T-helper 9 cell (primary cell): ENCODE measurements around the gene PLXDC1.

Source experiments
- DNase-seq: peaks from one replicate; pipeline ENCODE4 v3.0.0-alpha.2; 2020

Gene PLXDC1

GRCh38 chr17:39094607-39095308 is 56.7 kb downstream of the PLXDC1 start:
- peak; percentile 16 for DNase-seq

DNA sequence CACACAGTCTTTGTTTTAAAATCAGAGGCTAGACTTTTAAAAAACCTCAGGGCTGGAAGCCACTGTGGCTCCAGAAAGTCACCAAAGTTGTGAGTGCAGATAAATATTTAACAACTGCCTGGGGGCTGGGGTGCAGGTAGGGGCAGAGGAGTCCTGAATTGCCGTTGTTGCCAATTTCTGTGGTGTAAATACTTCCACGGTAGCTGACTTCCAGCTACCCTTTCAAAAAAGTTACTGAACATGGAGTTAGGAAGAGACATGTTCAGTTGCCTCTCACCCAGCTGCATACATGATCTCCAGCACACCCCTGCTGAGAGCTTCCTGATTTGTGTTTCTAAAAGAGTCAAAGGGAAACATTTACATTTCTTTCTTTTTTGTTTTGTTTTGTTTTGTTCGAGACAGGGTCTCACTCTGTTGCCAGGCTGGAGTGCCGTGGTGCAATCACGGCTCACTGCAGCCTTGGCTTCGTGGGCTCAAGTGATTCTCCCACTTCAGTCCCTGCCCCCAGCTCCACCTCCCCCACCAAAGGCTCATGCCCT is 58.7 kb downstream of the PLXDC1 start:
- DNase-seq: no peak

DNA sequence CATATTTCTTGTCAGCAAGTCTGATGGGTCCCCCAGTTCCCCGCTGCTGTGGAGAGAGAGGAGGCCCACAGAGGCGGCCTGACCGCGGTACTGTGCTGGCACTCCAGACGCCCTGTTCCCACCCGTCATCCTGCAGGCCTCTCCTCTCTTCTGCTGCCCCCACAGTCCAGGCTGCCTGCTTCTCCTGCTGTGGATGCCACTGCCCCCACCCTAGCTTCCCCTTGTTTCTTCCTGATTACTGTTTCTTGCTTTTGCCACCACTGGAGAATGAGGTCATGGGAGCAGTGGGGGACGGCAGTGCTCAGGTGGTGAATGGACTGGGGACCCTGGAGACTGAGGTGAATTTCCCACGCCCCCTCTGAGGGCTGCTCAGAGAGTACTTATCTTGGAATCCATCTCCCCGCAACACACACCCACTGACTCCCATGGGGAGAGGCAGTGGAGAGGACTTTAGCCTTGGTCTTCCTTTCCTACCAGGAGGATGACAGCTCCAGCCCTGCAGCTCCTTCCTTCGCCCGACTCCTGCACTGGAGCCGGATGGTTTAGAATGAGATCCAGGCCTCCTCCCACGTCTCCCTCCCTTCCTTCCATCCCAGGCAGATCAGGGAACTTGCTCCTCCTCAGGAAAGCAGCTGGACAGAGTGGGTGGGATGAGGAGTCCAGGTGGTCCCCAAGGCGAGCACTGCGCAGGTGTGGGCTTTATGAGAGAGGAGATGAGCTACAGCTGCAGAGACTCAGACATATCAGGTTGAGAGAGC is 60.4 kb downstream of the PLXDC1 start:
- no peak for DNase-seq

DNA sequence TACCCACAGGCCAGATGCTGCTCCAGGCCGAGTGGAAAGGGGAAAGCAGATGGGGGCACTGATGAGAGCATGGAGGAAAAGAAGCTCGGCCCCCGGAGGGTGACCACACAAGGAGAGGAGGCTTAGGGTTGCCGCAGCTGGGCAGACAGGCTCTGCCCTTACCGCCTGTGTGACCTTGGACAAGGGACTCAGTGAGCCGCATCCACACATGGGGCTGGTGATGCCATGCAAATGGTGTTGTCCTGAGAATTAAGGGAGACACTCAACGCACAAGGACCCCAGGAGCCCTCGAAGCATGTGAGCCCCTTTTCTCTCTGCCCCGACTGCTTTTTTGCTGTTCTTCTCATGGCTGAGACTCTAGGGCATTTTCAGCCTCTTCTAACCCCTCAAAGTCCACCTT is 61.0 kb downstream of the PLXDC1 start:
- DNase-seq: no peak

DNA sequence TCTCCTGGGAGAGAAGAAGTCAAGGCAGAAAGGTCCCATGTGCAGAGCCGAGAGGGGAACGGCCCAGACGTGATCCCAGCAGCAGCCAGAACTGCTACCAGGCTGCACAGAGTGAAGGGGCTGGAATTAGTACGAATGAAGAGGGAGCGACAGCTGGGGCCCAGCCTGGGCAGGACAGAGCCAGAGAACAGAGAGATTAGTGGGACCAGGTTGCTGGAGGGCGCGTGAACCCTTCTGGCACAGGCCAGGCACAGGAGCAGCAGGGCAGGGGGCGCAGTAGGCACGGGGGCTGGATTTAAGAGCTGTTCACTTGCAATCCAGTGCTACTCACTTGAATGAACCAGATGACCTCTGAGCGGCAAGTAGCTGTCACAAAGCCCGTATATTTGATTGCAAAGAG is 66.9 kb downstream of the PLXDC1 start:
- DNase-seq: no peak

GRCh38 chr17:39083270-39083669 is 68.2 kb downstream of the PLXDC1 start:
- no peak for DNase-seq

DNA sequence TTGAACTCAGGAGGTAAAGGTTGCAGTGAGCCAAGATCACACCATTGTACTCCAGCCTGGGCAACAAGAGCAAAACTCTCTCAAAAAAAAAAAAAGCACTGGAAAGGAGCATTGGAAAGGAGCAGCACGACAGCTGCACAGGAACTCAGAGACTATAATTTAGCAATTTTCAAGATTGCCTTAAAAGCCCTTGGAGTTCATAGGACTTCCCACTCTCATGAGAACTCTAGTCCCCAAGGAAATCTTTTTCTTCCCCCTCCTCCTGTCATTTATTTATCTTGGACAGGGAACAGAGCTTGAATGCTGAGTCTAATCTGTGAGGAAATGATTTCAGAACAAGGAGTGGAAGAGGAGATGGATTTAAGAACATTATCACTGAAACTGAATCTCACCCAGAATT is 69.0 kb downstream of the PLXDC1 start:
- no peak for DNase-seq

- no peak for DNase-seq
Measured at GRCh38 chr17:39081851-39082250, 69.6 kb downstream of the PLXDC1 start.

GRCh38 chr17:39080421-39081078 is 70.9 kb downstream of the PLXDC1 start:
- DNase-seq: no peak

DNA sequence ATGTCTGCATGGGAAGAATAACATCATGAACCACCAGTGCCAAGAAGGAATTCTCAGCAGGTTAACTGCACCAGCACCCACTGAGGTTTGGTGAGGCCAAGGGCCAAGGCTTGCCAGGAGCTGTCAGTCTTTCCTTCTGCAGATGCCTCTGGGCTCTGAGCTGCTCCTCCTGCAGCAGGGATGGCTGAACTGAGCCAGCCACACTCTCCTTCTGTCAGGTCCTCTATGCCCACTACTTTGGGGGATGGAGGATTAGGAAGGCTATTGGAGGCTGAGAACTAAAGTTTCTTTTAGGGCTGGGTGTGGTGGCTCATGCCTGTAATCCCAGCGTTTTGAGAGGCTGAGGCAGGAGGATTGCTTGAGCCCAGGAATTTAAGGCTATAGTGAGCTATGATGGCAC is 71.6 kb downstream of the PLXDC1 start:
- no peak for DNase-seq

DNA sequence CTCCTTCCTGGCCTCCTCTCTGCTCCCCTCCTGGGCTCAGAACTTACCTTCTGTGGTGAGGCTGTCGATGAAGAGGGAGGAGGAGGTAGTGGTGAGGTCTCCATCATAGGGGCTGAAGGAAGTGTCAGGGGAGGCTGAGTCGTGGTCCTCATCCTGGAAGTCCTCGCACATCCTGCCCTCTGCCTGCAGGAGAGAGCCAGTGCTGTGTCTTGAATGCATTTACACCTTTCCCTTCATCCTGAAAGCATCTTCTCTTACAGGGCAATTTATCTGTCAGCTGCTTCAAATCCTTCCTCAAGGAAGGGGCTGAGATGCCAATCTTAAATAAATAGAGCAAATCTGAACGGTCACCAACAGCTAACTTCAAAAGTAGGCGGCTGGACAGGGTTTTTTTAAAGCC is 73.6 kb downstream of the PLXDC1 start:
- no peak for DNase-seq

DNA sequence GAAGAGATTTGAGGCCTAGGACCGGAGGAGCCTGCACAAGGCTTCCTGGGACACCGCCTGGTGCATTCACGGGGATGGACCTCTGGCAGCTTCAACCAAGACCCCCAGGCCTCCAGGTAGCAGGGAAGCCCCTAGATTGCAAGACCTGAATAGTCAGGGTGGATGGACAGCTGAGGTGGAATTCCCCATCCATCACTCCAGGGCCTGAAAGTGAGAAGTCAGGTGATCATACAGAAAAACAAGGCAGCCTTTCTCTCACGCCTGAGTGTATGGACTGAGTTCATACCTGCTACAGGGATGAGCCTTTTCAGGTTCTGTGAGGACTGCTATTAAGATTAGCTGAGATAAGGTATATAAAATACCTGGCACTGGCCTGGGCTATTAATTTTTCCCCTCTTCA is 74.2 kb downstream of the PLXDC1 start:
- DNase-seq: no peak

GRCh38 chr17:39074676-39075075 is 76.8 kb downstream of the PLXDC1 start:
- no peak for DNase-seq

GRCh38 chr17:39073916-39074315 is 77.5 kb downstream of the PLXDC1 start:
- DNase-seq: no peak

DNA sequence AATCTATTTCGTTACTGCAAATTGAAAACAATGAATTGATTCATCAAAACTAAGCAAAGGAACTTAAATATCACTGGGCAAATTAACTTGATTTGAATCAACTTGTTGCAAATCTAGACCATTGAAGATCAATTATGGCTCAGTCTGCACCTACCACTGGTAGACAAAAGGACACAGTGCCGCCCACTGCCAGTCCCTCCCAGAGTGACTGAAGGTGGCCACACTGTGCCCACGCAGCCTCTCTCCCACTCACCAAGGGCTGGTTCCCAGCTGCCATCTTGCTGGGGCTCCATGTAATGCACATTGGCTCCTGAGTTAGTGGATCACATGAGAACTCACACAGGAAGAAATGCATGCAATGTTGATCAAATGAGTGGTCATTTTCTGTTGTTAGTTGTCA is 78.1 kb downstream of the PLXDC1 start:
- no peak for DNase-seq

DNA sequence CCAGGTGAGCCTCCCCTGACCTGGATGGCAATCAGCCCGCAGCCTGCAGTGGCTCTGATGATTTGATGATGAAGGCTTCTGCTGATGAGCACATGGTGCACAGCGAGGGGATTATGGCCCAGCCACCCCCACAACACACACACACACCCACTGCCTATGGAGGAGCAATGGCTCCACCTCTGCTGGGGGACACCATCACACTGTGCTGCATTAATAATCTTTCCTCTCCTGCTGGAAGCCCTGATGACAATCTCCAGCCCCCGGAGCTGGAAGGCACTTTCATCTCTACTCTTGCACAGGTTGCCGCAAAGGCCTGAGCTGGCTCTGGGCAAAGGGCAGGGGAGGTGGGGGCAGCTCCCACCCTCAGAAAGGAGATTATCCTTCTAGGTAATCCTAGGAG is 79.9 kb downstream of the PLXDC1 start:
- DNase-seq: no peak

- DNase-seq: no peak
Measured at GRCh38 chr17:39069114-39069756, 82.2 kb downstream of the PLXDC1 start.

GRCh38 chr17:39064819-39065218 is 86.6 kb downstream of the PLXDC1 start:
- DNase-seq: no peak

DNA sequence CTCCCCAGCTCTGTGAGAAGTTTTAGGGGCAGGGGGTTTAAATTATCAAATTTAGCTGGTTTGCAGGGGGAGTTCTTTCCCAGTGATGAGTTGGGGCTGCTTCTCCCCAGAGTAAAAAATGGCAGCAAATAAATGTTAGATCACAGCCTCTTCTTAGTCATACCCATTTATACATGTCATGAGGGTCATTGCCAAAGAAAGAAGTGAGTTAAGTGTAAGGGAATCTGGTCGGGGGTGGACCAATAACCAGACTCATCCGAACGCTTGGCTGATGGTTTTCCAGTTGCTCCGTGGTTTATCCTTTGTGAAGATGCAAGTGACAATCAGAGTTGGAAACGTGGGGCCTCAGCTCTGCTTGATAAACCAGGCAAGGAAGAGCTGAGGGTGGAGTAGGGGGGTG is 87.1 kb downstream of the PLXDC1 start:
- DNase-seq: no peak

DNA sequence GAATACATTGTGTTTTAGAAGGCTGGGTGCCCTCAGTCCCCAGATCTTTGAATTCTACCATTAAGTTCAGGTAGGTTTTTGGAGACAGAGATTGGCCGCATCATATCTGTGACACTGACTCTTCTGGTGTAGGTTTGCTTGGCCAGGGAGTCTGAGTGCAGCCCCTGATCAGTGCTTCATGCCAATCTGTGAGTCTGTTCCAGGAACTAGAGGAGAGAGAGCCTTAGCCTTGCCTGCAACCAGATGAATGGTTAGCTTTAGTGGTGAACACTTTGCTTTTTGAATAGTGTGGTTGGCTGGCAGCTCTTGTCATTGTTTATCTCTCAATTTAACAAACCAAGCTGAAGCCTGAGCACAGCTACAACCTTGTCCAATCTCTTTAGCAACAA is 87.8 kb downstream of the PLXDC1 start:
- DNase-seq: no peak

GRCh38 chr17:39062846-39063680 is 88.4 kb downstream of the PLXDC1 start:
- no peak for DNase-seq

DNA sequence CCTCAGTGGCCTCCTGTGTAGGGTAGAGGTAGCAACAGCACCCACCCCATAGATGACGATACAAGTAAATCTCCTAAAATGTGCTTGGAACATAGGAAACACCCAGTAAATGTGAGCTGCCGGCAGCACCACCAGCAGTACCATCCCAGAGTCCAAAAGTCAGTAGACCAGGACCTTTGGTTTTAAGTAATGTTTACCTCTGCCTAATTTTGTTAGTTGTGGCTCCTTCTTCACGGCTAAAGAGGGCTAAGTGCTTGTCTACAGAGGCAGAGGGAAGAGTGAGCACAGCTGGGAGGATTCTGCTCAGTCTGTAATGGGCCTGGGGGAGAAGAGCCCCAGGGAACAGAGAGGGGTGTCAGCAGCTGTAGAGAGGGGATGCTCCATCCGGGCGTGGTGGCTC is 92.9 kb downstream of the PLXDC1 start:
- no peak for DNase-seq
